ENCODE data around the gene GFRA1. TPM values are rescaled to one million over a fixed set of nuclear protein-coding genes. Genes with fewer than 3 reads are reported as not detected.
A peak's percentile ranks its signal among the peaks of the same experiment; 100 is the strongest.

The GFRA1 gene
- total and polyA plus RNA-seq, 4 donors = 30.5 to 109 (median 55.1) TPM

DNA sequence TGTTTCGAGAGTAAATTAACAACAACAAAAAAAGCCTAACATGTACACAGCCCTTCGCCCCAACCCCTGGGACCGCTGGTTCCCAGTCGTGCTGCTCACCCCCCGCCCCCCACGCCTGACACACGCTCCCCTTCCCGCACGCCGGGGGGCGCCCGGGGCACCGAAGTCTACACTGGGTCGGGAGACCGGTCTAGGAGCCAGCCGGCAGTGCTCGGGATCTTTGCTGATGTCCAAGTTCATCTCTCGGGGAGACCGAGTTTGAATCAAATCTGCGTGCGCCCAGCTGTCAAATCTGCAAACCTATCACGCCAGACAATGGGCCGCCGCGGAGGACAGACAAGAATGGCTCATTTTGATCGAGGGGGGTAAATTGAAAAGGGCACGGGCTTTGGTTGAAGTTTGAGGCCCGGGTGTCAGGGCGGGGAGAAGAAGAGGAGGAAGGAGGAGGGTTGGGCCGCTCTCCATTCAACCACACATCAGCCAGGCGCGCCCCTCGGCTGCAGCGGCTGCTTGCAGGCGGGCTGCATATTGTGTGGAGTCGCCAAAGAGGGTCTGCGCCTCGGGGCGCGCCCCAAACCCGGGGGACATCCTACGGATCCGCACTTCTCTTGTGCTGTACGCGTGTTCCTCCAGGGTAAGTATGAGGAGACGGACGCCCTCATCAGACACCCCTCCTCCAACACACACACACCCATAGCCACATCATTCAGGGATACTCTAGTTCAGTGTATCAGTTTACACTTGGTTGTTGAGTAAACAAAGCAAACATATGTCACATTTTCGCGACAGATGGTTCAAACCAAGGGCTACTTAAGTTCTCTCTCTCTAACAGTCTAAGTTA, 1.3 kb upstream of the GFRA1 start:
- H3K27me3 ChIP-seq (ENCODE audit: control insufficient read depth, insufficient read depth, low read length) = peaks cover 7% of the 10 kb centered on the region
- H3K4me1 ChIP-seq (ENCODE audit: control insufficient read depth, insufficient read depth, low read length) = peaks cover 33% of the 10 kb centered on the region
- 2% methylated on average over 30 of the region's 49 CpGs for WGBS (ENCODE audit: insufficient coverage)
- H3K36me3 ChIP-seq (ENCODE audit: control insufficient read depth, insufficient read depth, low read length) = peaks cover 4% of the 10 kb centered on the region
- peak overlapping the region; percentile 84 for H3K27ac ChIP-seq (ENCODE audit: low read depth, low read length)
- H3K4me3 ChIP-seq (ENCODE audit: low read depth, low read length) = peak overlapping the region; percentile 52
- H3K9me3 ChIP-seq (ENCODE audit: control insufficient read depth, insufficient read depth, low read length) = no peaks in the 10 kb centered on the region
- DNase-seq (ENCODE audit: low read depth in 4 of 6, low spot score in 6 of 6) = peak in 4 of 6 donors; percentile 29 to 87 (median 61)

DNA sequence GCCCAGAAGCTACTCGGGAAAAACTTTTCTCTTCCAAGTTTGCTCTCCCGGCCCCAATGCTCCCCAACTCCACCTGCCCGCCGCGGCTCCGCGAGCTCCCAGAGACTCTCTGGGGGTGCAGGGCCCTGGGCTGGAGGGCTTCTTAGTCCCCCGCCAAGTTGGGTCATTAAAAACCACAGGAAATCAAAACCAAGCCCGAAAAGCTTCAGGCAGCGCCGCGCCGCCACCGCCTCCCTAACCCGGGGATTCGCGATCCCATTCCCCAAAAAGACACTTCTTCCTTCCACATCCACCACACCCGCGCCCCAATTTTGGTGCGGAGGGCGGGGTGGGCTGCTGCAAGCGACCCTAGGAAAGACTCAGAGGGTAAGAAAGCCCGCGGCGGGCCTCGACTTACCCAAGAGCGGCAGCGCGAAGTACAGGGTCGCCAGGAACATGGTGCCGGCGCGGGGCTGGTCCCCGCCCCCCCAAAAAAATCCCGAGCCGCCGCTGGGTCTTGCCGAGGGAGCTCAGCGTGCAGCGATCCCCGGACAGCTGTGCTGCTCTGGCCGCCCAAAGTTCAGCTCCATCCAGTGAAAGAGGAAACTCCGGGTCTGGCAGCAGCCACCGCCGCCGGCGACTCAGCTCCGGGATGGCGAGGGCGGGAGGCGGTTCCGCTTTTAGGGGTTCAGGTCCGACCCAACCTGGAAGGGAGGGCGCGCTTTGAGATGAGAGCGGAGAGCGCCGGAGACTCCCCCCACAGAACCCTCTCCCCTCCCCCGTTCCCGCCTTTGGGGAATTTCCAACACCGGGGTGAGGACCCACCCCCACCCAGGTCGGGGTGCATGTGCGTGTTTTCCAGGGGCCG, 1.2 kb downstream of the GFRA1 start:
- Histone ChIP-seq H3K36me3 (ENCODE audit: control insufficient read depth, insufficient read depth, low read length) (peaks cover 9% of the 10 kb centered on the region), H3K27ac (ENCODE audit: low read depth, low read length) (peak overlapping the region; percentile 3), H3K4me3 (ENCODE audit: low read depth, low read length) (peak overlapping the region; percentile 52), H3K9me3 (ENCODE audit: control insufficient read depth, insufficient read depth, low read length) (no peaks in the 10 kb centered on the region), H3K4me1 (ENCODE audit: control insufficient read depth, insufficient read depth, low read length) (peaks cover 33% of the 10 kb centered on the region), H3K27me3 (ENCODE audit: control insufficient read depth, insufficient read depth, low read length) (peaks cover 7% of the 10 kb centered on the region)
- peak in 2 of 6 donors; percentile 45 to 76 for DNase-seq (ENCODE audit: low read depth in 4 of 6, low spot score in 6 of 6)
- 0% methylated on average over 50 of the region's 64 CpGs for WGBS (ENCODE audit: insufficient coverage)

DNA sequence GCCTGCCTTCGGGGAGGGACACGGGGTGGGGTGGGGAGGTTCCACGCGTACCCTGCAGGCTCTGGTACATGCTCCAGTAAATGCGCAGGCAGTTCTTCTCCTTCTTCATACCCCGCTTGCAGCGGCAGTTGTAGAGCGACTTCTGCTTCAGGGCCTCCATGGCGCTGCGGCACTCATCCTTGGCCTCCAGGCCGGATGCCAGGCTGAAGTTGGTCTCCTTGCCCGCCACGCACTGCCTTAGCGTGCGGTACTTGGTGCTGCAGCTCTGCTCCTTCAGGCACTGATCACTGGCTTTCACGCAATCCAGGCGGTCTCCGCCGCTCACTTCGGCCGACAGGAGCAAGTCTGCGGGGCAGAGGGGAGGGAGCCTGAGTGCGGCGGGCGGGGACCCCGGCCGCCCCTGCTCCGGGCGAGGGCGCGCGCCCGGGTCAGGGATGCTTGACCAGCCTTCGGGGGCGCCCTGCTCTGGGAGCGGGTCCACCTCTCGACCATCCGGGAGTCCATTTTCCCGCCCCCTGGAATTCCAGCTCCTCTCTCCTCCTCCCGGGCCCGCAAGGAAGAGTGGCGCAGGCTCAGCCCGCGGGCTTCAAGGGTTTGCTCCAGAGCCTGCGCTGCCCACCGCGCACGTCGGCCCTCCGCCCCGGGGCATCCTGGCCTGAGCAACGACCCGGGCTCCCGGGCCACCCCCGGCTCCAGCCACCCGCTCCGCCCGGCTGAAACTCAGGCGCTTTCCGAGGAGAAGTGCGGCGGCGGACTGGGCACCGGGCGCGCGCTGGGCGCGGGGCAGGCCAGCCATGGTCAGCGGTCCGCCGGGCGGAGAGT, 2.0 kb downstream of the GFRA1 start:
- Histone ChIP-seq H3K27ac (ENCODE audit: low read depth, low read length) (peak overlapping the region; percentile 12), H3K4me1 (ENCODE audit: control insufficient read depth, insufficient read depth, low read length) (peaks cover 33% of the 10 kb centered on the region), H3K4me3 (ENCODE audit: low read depth, low read length) (peak overlapping the region; percentile 52), H3K9me3 (ENCODE audit: control insufficient read depth, insufficient read depth, low read length) (no peaks in the 10 kb centered on the region), H3K27me3 (ENCODE audit: control insufficient read depth, insufficient read depth, low read length) (peaks cover 7% of the 10 kb centered on the region), H3K36me3 (ENCODE audit: control insufficient read depth, insufficient read depth, low read length) (peaks cover 10% of the 10 kb centered on the region)
- 4% methylated on average over 72 of the region's 73 CpGs for WGBS (ENCODE audit: insufficient coverage)
- DNase-seq (ENCODE audit: low read depth in 4 of 6, low spot score in 6 of 6) = peak in 2 of 6 donors; percentile 51 to 72

DNA sequence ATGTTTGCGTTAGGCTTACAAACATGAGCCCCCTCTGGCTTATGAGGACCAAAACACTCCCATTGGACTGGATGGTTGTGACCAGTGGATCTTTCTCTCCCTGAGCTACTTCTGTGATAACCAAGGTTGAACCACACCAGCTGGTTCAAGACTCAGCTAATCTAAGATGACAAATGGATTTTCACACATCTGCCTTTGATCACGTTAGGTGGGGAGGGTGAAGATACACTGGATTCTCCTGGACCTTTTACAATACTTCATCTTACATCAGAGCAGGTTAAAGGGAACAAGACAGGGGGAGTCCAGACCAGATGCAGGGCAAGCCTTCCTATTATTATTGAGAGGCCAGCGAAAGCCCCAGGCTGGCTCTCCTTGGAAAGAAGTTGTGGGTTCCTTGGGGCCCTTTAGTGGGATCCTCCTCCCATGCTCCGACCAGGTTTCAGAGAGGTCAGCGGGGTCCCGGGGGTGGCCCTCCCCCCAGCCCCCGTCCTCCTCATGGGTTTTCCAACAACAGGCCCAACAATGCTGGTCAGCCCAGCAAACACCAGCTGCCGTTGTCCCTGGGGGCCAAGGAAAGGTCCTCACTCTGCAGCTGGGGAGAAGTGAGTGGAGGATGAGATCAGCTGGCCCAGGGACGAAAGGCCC, 2.8 kb downstream of the GFRA1 start:
- no peak for DNase-seq (ENCODE audit: low read depth in 4 of 6, low spot score in 6 of 6)
- H3K4me3 ChIP-seq (ENCODE audit: low read depth, low read length) = peak overlapping the region; percentile 31
- no peaks in the 10 kb centered on the region for H3K9me3 ChIP-seq (ENCODE audit: control insufficient read depth, insufficient read depth, low read length)
- H3K36me3 ChIP-seq (ENCODE audit: control insufficient read depth, insufficient read depth, low read length) = peaks cover 14% of the 10 kb centered on the region
- H3K4me1 ChIP-seq (ENCODE audit: control insufficient read depth, insufficient read depth, low read length) = peaks cover 33% of the 10 kb centered on the region
- H3K27ac ChIP-seq (ENCODE audit: low read depth, low read length) = no peak overlapping the region
- 54% methylated on average over 4 of the region's 9 CpGs for WGBS (ENCODE audit: insufficient coverage)
- peaks cover 7% of the 10 kb centered on the region for H3K27me3 ChIP-seq (ENCODE audit: control insufficient read depth, insufficient read depth, low read length)

DNA sequence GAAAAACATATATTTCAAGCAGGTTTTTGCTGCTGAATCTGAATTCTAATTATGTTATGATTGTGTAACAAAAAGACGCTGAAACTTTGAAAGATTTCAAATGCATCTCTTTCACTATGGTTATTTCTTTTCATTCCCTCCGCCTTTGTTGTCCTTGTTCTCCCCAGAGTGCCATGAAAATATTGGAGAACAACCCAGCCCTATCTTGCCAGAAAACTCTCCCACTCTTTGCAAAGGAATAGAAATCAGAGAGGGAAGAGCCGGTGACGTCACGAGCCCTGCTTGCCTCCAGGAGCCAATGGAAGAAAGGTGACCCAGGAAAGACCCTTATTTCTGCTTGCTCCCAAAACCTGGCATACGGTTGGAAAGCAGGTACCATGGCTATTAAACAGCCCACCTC, 3.4 kb downstream of the GFRA1 start:
- no CpG with 5 or more reads among the region's 6 CpGs for WGBS (ENCODE audit: insufficient coverage)
- peaks cover 14% of the 10 kb centered on the region for H3K36me3 ChIP-seq (ENCODE audit: control insufficient read depth, insufficient read depth, low read length)
- H3K9me3 ChIP-seq (ENCODE audit: control insufficient read depth, insufficient read depth, low read length) = no peaks in the 10 kb centered on the region
- peaks cover 7% of the 10 kb centered on the region for H3K27me3 ChIP-seq (ENCODE audit: control insufficient read depth, insufficient read depth, low read length)
- peaks cover 33% of the 10 kb centered on the region for H3K4me1 ChIP-seq (ENCODE audit: control insufficient read depth, insufficient read depth, low read length)
- DNase-seq (ENCODE audit: low read depth in 4 of 6, low spot score in 6 of 6) = peak in 3 of 6 donors; percentile 19 to 91 (median 65)
- H3K4me3 ChIP-seq (ENCODE audit: low read depth, low read length) = no peak overlapping the region
- no peak overlapping the region for H3K27ac ChIP-seq (ENCODE audit: low read depth, low read length)

DNA sequence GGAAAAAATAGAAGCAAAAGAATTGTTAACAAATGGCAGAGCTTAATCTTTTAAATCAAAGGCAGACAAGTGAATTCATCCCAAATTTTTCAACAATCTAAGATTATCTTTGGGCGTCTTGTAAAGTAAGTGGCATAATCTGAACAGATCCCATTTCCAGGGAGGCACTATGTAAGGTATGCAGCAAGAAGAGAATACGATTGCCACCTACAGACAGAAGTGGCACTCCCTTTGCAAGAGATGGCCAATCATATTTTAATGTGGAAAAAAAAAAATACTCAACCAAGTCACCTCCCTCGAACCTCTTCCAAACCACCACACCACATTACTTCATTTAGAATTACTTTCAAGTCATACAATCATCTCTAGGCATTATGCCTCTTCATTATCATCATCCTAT, 4.0 kb downstream of the GFRA1 start:
- 78% methylated on average over 1 of the region's 3 CpGs for WGBS (ENCODE audit: insufficient coverage)
- Histone ChIP-seq H3K4me3 (ENCODE audit: low read depth, low read length) (no peak overlapping the region), H3K36me3 (ENCODE audit: control insufficient read depth, insufficient read depth, low read length) (peaks cover 14% of the 10 kb centered on the region), H3K4me1 (ENCODE audit: control insufficient read depth, insufficient read depth, low read length) (peaks cover 27% of the 10 kb centered on the region), H3K27ac (ENCODE audit: low read depth, low read length) (no peak overlapping the region), H3K27me3 (ENCODE audit: control insufficient read depth, insufficient read depth, low read length) (peaks cover 7% of the 10 kb centered on the region), H3K9me3 (ENCODE audit: control insufficient read depth, insufficient read depth, low read length) (no peaks in the 10 kb centered on the region)
- peak in 2 of 6 donors; percentile 38 to 93 for DNase-seq (ENCODE audit: low read depth in 4 of 6, low spot score in 6 of 6)

DNA sequence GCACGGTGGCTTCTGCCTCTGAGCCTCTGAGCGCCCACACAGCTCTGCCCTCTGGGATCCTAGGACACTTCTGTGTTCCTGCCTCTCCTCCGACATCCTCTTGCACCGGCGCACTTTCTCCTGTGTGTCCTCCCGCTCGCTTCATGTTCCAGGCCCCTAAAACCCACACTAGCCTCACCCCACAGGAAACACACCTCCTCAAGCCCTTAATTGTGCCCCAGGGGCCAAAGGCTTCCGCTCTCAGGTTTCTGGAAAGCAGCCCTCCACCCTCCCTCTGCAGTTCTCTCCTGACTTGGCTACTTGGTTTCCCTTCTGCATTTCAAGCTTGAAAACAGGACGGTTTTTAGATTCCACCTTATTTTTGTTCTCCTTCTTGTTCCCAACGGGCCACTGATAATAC, 7.3 kb downstream of the GFRA1 start:
- 73% methylated on average over 8 of the region's 10 CpGs for WGBS (ENCODE audit: insufficient coverage)
- Histone ChIP-seq H3K4me1 (ENCODE audit: control insufficient read depth, insufficient read depth, low read length) (peaks cover 5% of the 10 kb centered on the region), H3K4me3 (ENCODE audit: low read depth, low read length) (no peak overlapping the region), H3K27ac (ENCODE audit: low read depth, low read length) (no peak overlapping the region), H3K36me3 (ENCODE audit: control insufficient read depth, insufficient read depth, low read length) (peaks cover 14% of the 10 kb centered on the region), H3K27me3 (ENCODE audit: control insufficient read depth, insufficient read depth, low read length) (no peaks in the 10 kb centered on the region), H3K9me3 (ENCODE audit: control insufficient read depth, insufficient read depth, low read length) (no peaks in the 10 kb centered on the region)
- no peak for DNase-seq (ENCODE audit: low read depth in 4 of 6, low spot score in 6 of 6)

DNA sequence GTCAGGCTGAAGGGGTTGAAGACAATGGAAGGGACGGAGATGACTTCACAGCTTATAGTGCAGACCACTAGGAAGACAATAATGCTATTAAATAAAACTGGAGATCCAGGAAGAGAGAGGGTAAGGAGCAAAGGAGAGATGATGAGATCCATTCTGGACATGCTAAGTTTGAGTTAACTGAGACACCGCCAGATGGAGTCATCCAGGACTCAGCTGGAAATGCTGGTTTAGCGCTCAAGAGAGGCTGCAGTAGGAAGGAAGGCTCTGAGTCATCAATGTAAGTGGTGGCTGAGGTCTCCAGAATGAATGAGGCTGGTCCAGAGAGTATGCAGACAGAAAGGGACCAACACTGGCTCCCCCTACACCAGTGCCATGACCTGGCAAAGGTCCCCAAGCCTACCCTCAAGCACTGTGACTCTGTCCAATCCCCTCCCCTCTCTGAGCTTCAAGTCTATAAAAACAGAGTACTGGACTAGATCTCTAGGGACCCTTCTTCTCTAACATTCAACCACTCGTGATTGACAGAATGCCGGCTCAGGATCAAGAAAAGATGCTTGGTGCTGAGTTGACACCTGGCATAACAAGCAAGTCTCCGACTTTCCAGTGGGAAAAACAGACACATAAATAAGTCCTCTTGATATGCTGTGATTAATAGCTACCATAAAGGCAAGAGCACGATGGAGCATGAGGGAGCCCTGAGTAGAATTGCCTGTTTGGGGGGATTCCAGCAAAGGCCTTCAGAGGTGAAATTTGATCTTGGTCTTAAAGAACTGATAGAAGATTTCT, 8.9 kb downstream of the GFRA1 start:
- no peak for DNase-seq (ENCODE audit: low read depth in 4 of 6, low spot score in 6 of 6)
- H3K9me3 ChIP-seq (ENCODE audit: control insufficient read depth, insufficient read depth, low read length) = no peaks in the 10 kb centered on the region
- 80% methylated on average over 4 of the region's 7 CpGs for WGBS (ENCODE audit: insufficient coverage)
- H3K27ac ChIP-seq (ENCODE audit: low read depth, low read length) = no peak overlapping the region
- no peaks in the 10 kb centered on the region for H3K27me3 ChIP-seq (ENCODE audit: control insufficient read depth, insufficient read depth, low read length)
- H3K36me3 ChIP-seq (ENCODE audit: control insufficient read depth, insufficient read depth, low read length) = peaks cover 10% of the 10 kb centered on the region
- H3K4me1 ChIP-seq (ENCODE audit: control insufficient read depth, insufficient read depth, low read length) = no peaks in the 10 kb centered on the region
- H3K4me3 ChIP-seq (ENCODE audit: low read depth, low read length) = no peak overlapping the region

Measured in spinal cord (tissue), 10 donors.